Testis (tissue), 3 donors: ENCODE measurements around the gene PTPRN2. TPM values are rescaled to one million over a fixed set of nuclear protein-coding genes. Genes with fewer than 3 reads are reported as not detected.

ENCODE experiments used
- DNase-seq: peaks from one replicate; pipeline ENCODE4 v3.0.0-alpha.2; 2019
- H3K27ac ChIP-seq, 2 donors: fragments of 200-600 bp; sonication (generic); one replicate each; pipeline ENCODE4 v1.5.1; 2019
- H3K27me3 ChIP-seq: fragments of 200-600 bp; sonication (generic); one replicate; pipeline ENCODE4 v1.5.1; 2019
- H3K36me3 ChIP-seq: fragments of 200-600 bp; sonication (generic); one replicate; pipeline ENCODE4 v1.5.1; 2017; ENCODE audit warnings: low read depth; ENCODE audit errors: missing control alignments
- H3K4me1 ChIP-seq: fragments of 200-600 bp; sonication (generic); one replicate; pipeline ENCODE4 v1.5.1; 2019
- H3K4me3 ChIP-seq, 2 donors: fragments of 200-600 bp; sonication (generic); one replicate each; pipeline ENCODE4 v1.5.1; 2017 to 2019
- H3K9me3 ChIP-seq: fragments of 200-600 bp; sonication (generic); one replicate; pipeline ENCODE4 v1.5.1; 2017
- POLR2A ChIP-seq: fragments of 450-650 bp; IDR thresholded peaks from one replicate; pipeline ENCODE4 v1.6.1; 2017; ENCODE audit warnings: antibody characterized with exemption, mild to moderate bottlenecking, moderate library complexity
- WGBS, 2 donors: methylation state at CpG; one replicate each; pipeline ENCODE4 v1.1.5; 2018; 5-methylcytosine and 5-hydroxymethylcytosine counted together
- intact Hi-C: fragments of 100-400 bp; cut with DNase I; formaldehyde crosslinking; loops from one replicate; pipeline ENCODE4 v1.15.1; 2023; ENCODE audit warnings: low total_unique reads
- polyA plus RNA-seq: library from polyadenylated mRNA; stranded (reverse); fragments of 350-450 nt; fragmentation: Illumina TruSeq; extraction: RNeasy Lipid Tissue Mini Kit (QIAGEN cat#74804); gene quantifications from one replicate; pipeline ENCODE4 v1.2.3, GENCODE V29; 2014; ENCODE audit warnings: low read depth, low replicate concordance; ENCODE audit not compliant: insufficient read depth
- total RNA-seq, 2 donors: library from RNA; depleted of rRNA; stranded (reverse); fragments of >200 nt; gene quantifications; one replicate each; pipeline ENCODE4 v1.2.3, GENCODE V29; 2016
- TF ChIP-seq, protein P1 (sequence below), 3 experiments: fragments of 450-650 bp in 2 of 3; fragments of 200-600 bp in 1 of 3; sonication (generic) in 1 of 3; IDR thresholded peaks; one replicate each; pipeline ENCODE4 v1.5.1; 2016 to 2019; ENCODE audit warnings: antibody characterized with exemption in 3 of 3, mild to moderate bottlenecking in 2 of 3, moderate library complexity in 1 of 3

The PTPRN2 gene
- total and polyA plus RNA-seq, 3 donors from 2014 or later: 9.3 to 10.8 (median 9.8) TPM

DNA sequence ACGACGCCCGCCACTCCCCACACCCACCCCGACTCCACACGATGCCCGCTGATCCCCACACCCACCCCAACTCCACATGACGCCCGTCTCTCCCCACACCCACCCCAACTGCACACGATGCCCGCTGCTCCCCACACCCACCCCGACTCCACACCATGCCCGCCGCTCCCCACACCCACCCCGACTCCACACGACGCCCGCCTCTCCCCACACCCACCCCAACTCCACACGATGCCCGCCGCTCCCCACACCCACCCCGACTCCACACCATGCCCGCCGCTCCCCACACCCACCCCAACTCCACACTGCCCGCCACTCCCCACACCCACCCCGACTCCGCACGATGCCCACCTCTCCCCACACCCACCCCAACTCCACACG is 933.8 kb downstream of the PTPRN2 start:
- Histone ChIP-seq H3K4me3 (no peak overlapping the region), H3K4me1 (no peaks in the 10 kb centered on the region), H3K27me3 (no peaks in the 10 kb centered on the region), H3K9me3 (no peaks in the 10 kb centered on the region), H3K27ac (no peak overlapping the region), H3K36me3 (no peaks in the 10 kb centered on the region)
- TF ChIP-seq, protein P1, sequence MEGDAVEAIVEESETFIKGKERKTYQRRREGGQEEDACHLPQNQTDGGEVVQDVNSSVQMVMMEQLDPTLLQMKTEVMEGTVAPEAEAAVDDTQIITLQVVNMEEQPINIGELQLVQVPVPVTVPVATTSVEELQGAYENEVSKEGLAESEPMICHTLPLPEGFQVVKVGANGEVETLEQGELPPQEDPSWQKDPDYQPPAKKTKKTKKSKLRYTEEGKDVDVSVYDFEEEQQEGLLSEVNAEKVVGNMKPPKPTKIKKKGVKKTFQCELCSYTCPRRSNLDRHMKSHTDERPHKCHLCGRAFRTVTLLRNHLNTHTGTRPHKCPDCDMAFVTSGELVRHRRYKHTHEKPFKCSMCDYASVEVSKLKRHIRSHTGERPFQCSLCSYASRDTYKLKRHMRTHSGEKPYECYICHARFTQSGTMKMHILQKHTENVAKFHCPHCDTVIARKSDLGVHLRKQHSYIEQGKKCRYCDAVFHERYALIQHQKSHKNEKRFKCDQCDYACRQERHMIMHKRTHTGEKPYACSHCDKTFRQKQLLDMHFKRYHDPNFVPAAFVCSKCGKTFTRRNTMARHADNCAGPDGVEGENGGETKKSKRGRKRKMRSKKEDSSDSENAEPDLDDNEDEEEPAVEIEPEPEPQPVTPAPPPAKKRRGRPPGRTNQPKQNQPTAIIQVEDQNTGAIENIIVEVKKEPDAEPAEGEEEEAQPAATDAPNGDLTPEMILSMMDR (IDR thresholded peaks at IDR 0.05): no peak
- intact Hi-C loops: no loop called here
- no peak for DNase-seq
- 87 to 89% methylated on average over 27 to 28 of the region's 28 CpGs for WGBS, 2 donors

DNA sequence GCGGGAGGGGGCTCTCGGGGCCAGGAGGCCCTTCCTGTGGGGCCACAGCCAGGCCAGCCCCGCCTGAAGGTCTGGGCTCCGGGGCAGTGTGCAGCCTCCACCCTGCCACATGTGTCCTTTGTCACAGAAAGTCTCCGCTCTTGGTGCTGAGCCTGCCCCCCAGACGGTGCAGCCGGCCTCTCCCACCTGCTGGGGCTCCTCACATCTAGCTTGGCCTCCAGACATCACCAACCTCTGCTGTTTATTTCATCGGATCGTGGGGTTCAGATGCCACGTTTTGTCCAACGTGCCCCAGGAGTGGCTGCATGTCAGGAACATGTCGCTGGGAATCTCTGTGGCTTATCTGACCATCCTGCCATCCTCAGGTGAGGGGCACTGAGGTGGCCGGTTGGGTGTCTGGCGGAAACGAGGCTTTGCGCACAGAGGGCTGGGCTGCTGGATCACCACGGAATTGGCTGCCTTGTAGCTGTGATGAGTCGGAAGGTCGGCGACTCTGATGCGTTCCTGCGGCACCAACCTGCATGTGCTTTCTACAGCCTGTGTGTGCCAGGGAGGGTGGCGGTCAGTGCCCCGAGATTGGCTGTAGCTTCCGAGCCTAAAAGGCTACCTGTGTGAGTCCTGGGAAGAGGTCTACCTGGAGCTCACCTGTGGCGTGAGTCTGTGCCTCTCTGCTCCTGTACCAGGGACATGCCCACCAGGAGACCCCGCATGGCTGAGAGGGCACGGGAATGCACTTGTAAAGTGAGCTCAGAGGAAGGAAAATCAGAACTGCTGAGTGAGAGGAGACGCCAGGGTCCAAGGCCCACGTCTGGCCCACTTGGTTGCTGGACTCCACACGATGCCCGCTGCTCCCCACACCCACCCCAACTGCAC is 934.4 kb downstream of the PTPRN2 start:
- intact Hi-C loops: no loop called here
- H3K36me3 ChIP-seq: no peaks in the 10 kb centered on the region
- H3K27me3 ChIP-seq: no peaks in the 10 kb centered on the region
- H3K9me3 ChIP-seq: no peaks in the 10 kb centered on the region
- TF ChIP-seq, protein P1 (IDR thresholded peaks at IDR 0.05): no peak
- no peak for TF ChIP-seq POLR2A
- H3K4me3 ChIP-seq: no peak overlapping the region
- DNase-seq: no peak
- 82 to 88% methylated on average over 26 to 32 of the region's 32 CpGs for WGBS, 2 donors
- H3K4me1 ChIP-seq: no peaks in the 10 kb centered on the region
- no peak overlapping the region for H3K27ac ChIP-seq

DNA sequence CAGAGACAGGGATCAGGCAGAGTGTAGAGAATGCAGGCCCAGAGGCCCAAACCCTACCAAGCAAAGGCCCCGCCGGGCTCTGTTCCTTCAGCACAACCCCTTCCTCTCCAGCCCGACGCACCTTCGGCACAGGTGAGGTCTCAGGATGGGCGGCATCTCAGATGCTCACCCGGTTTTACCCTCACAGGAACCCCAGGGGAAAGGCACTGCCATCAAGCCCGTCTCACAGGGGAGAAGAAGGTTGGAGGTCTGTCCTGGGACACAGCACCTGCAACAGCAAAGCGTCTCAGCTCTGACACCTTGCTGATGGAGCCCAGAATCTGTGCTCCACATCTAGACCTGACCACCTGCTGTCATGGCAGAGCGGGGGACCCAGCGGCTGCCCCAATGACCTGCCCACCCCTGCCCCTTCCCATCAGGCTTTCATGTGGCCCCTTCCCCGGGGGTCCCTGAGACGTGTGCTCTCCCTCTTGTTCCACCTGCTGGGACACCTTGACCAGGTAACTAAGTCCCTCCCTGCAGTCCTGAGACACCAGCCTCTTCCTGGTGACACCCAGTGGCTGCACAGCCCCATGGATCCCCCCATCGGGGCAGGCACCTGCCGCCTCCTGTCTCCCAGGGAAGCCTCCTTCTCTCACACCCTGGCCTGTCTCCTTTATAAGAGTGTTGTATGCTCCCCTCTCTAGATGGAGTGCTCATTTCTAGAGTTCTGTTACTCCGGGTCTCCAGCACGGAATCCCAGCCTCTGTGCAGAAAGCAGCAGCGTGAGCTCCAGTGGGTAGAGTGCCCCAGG is 935.3 kb downstream of the PTPRN2 start:
- Histone ChIP-seq H3K27ac (no peak overlapping the region), H3K4me1 (no peaks in the 10 kb centered on the region), H3K9me3 (no peaks in the 10 kb centered on the region), H3K4me3 (no peak overlapping the region), H3K36me3 (no peaks in the 10 kb centered on the region), H3K27me3 (no peaks in the 10 kb centered on the region)
- 90 to 91% methylated on average over 13 to 18 of the region's 18 CpGs for whole genome bisulfite sequencing, 2 donors
- no peak for DNase-seq
- TF ChIP-seq POLR2A: no peak
- TF ChIP-seq, protein P1 (IDR thresholded peaks at IDR 0.05): no peak
- intact Hi-C loops: no loop called here

DNA sequence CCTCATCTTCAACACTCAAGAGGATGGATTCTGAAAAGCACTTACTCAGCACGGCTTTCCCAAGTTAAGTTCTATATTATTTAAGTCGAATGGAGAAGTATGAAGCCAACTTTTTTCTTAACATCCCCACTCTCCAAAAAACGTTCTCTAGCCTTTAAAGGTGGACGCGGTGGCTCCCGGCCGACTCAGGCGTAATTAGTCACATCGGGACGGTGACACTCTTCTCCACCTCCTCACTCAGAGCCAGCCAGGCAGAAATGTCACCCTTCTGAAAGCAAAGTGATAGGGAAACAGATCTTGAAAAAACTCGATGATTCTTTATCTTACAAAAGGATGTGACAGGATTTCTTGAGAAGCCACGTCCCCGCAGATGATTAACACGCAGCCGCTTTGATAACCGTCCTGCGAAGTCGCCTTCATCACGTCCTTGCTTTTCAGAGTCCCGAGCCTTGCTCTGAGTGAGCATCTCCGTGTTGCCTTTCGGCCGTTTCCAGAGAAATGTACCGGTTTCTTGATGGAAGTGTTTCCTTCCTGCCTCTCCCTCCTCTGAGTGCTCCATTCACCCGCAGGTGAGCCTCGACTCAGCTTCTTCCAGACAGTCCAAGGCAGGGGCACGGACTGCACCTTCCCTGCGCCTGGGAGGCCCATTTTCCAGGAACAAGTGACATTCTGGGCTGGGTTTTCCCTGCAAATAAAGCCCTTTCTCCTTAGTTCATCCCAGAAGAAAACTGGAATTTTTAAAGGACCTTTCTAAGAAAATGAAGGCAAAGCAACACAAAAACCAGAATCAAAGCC is 936.1 kb downstream of the PTPRN2 start:
- H3K27ac ChIP-seq: no peak overlapping the region
- H3K27me3 ChIP-seq: no peaks in the 10 kb centered on the region
- intact Hi-C loops: no loop called here
- no peak for DNase-seq
- TF ChIP-seq, protein P1 (IDR thresholded peaks at IDR 0.05): no peak
- TF ChIP-seq POLR2A: no peak
- H3K36me3 ChIP-seq: no peaks in the 10 kb centered on the region
- 84 to 87% methylated on average over 28 of the region's 28 CpGs for WGBS, 2 donors
- no peak overlapping the region for H3K4me3 ChIP-seq
- no peaks in the 10 kb centered on the region for H3K4me1 ChIP-seq
- no peaks in the 10 kb centered on the region for H3K9me3 ChIP-seq
